Ishikawa (cell line): ENCODE results near the gene CFAP53.

ENCODE experiments used
- CEBPB ChIP-seq: IDR thresholded peaks from 2 replicates; pipeline ENCODE4 v1.6.1; 2012
- EP300 ChIP-seq: IDR thresholded peaks from 2 replicates; pipeline ENCODE4 v1.6.1; 2012; ENCODE audit warnings: borderline replicate concordance
- FOXM1 ChIP-seq: IDR thresholded peaks from 2 replicates; pipeline ENCODE4 v1.6.1; 2012; ENCODE audit warnings: low read depth, borderline replicate concordance
- MAX ChIP-seq: IDR thresholded peaks from 2 replicates; pipeline ENCODE4 v1.6.1; 2012
- NFIC ChIP-seq: IDR thresholded peaks from 2 replicates; pipeline ENCODE4 v1.6.1; 2012
- YY1 ChIP-seq: IDR thresholded peaks from 2 replicates; pipeline ENCODE4 v1.6.1; 2012; ENCODE audit warnings: low read depth
- TF ChIP-seq, protein P1 (sequence below): IDR thresholded peaks from 2 replicates; pipeline ENCODE4 v1.6.1; 2012

DNA sequence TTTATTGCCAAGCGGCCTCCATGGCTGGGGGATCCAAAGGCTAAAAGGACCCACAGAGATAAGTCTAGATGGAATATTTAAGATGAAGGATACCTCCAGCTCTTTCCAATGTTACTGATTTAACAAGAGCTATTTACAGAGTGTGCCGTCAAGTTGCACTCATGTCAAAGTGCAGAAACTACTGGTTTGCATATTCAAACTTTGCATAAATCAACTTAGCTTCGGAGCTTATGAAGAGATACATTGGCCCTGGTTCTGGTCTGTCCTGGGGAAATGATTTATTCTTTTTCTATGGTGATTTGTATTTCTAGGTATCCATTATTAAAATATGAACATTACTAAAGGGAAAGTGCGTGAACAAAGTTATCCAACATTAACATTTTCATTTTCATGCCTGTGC, 57.0 kb downstream of the CFAP53 start:
- TF ChIP-seq MAX, result no peak
- TF ChIP-seq EP300, result no peak
- TF ChIP-seq NFIC, result no peak
- TF ChIP-seq, protein P1, sequence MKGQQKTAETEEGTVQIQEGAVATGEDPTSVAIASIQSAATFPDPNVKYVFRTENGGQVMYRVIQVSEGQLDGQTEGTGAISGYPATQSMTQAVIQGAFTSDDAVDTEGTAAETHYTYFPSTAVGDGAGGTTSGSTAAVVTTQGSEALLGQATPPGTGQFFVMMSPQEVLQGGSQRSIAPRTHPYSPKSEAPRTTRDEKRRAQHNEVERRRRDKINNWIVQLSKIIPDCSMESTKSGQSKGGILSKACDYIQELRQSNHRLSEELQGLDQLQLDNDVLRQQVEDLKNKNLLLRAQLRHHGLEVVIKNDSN, result no peak
- no peak for TF ChIP-seq YY1
- TF ChIP-seq FOXM1, result no peak
- no peak for TF ChIP-seq CEBPB
